K562 (cell line): ENCODE data around the gene SP100. TPM values are rescaled to one million over a fixed set of nuclear protein-coding genes. Genes with fewer than 3 reads are reported as not detected.

Source experiments
- ATAC-seq: fragments of 200-7000 bp; cut with Tn5 transposase; 3 replicates; pipeline ENCODE4 v1.9.1; 2020; ENCODE audit warnings: moderate library complexity
- BruUV-seq: library from RNA; stranded (reverse); fragments of 400-500 nt; replicated peaks from 2 replicates; lab custom pipeline; 2021; lab: Mats Ljungman, UMichigan
- CTCF ChIA-PET: fragments of 300-600 bp; formaldehyde crosslinking; extraction: SDS; loops from one replicate; lab custom pipeline; 2021; ENCODE audit warnings: low intra/inter-chr PET ratio; lab: Yijun Ruan, JAX
- POLR2A ChIA-PET: fragments of 300-600, 350-650 bp; sonication (Branson Sonifier 250); formaldehyde crosslinking; extraction: SDS; loops from one replicate; lab custom pipeline; 2021; ENCODE audit warnings: antibody characterized with exemption, inconsistent platforms; lab: Yijun Ruan, JAX
- DNase-seq, 4 experiments: peaks; one replicate each; pipeline versions ENCODE4 v3.0.0 to v3.0.0-alpha.2; 2011 to 2018; ENCODE audit warnings: low spot score in 3 of 4, mixed read lengths in 3 of 4; ENCODE audit errors: extremely low read depth in 1 of 4
- FAIRE-seq: peaks from 2 replicates; lab custom pipeline; 2011; peaks lifted over from hg19 to GRCh38; lab: Jason Lieb, UNC
- H2AFZ ChIP-seq: 2 replicates; pipeline ENCODE4 v1.6.0; 2011; ENCODE audit warnings: low read depth, low read length, control low read depth, inconsistent platforms
- H3K27ac ChIP-seq: fragments of 200-600 bp; 3 replicates; pipeline ENCODE4 v1.8.0; 2011; ENCODE audit warnings: low read depth, mild to moderate bottlenecking, control low read depth, inconsistent platforms, low read length, moderate library complexity, mixed read lengths; ENCODE audit errors: extremely low read depth
- H3K27me3 ChIP-seq, 2 experiments: fragments of 300-600 bp in 1 of 2; 2 replicates in 1 of 2; 3 replicates in 1 of 2; pipeline versions ENCODE4 v1.6.0 to v1.8.0; 2011; ENCODE audit warnings: inconsistent platforms in 2 of 2, low read length in 2 of 2, mild to moderate bottlenecking in 1 of 2, mixed read lengths in 1 of 2, moderate library complexity in 1 of 2; ENCODE audit not compliant: control insufficient read depth in 2 of 2, insufficient read depth in 2 of 2
- H3K36me3 ChIP-seq: fragments of 300-600 bp; 3 replicates; pipeline ENCODE4 v1.8.0; 2011; ENCODE audit warnings: mild to moderate bottlenecking, low read length, inconsistent platforms; ENCODE audit not compliant: control insufficient read depth, insufficient read depth
- H3K4me1 ChIP-seq, 2 experiments: fragments of 200-600 bp in 1 of 2; replicated peaks in 1 of 2; 2 replicates in 1 of 2; 3 replicates in 1 of 2; pipeline versions ENCODE4 v1.5.1 to v1.8.0; 2011; ENCODE audit warnings: inconsistent platforms in 2 of 2, low read length in 2 of 2, mild to moderate bottlenecking in 1 of 2, mixed read lengths in 1 of 2, moderate library complexity in 1 of 2; ENCODE audit not compliant: control insufficient read depth in 2 of 2, insufficient read depth in 2 of 2
- H3K4me2 ChIP-seq: 2 replicates; pipeline ENCODE4 v1.6.1; 2011; ENCODE audit warnings: low read length, control low read depth, inconsistent platforms, mixed read lengths; ENCODE audit not compliant: insufficient read depth
- H3K4me3 ChIP-seq: fragments of 200-600 bp; sonication (generic), shearing (Covaris generic); 2 replicates; pipeline ENCODE4 v1.5.1; 2016; ENCODE audit warnings: control low read depth, inconsistent platforms
- H3K79me2 ChIP-seq: fragments of 200-600 bp; 3 replicates; pipeline ENCODE4 v1.8.0; 2011; ENCODE audit warnings: low read length, inconsistent platforms; ENCODE audit not compliant: control insufficient read depth, insufficient read depth
- H3K9ac ChIP-seq, 2 experiments: 2 replicates each; pipeline versions ENCODE4 v1.6.0 to v1.6.1; 2011; ENCODE audit warnings: low read depth in 2 of 2, low read length in 2 of 2, control low read depth in 1 of 2, inconsistent platforms in 1 of 2, mild to moderate bottlenecking in 1 of 2, mixed read lengths in 1 of 2; ENCODE audit not compliant: insufficient read depth in 1 of 2
- H3K9me1 ChIP-seq: one replicate; pipeline ENCODE4 v1.6.0; 2011; ENCODE audit warnings: inconsistent platforms, mild to moderate bottlenecking, low read length, moderate library complexity; ENCODE audit not compliant: control insufficient read depth, insufficient read depth
- H3K9me3 ChIP-seq: replicated peaks from 2 replicates; pipeline ENCODE4 v1.5.1; 2011; ENCODE audit warnings: low read depth, low read length, inconsistent platforms; ENCODE audit not compliant: control insufficient read depth, insufficient read depth
- H4K20me1 ChIP-seq: replicated peaks from 2 replicates; pipeline ENCODE4 v1.6.1; 2011; ENCODE audit warnings: low read length, inconsistent platforms, mixed read lengths; ENCODE audit not compliant: control insufficient read depth, insufficient read depth
- CEBPG ChIP-seq, 3 experiments: fragments of 200-800 bp in 1 of 3; sonication (Bioruptor generic) in 1 of 3; sonication (generic) in 1 of 3; formaldehyde crosslinking in 1 of 3; IDR thresholded peaks in 2 of 3; conservative IDR thresholded peaks in 1 of 3; 2 replicates each; pipeline versions ENCODE4 v1.6.1 to v1.8.0; 2016 to 2022; ENCODE audit warnings: missing compliant biosample characterization in 2 of 3, missing genetic modification characterization in 2 of 3, mild to moderate bottlenecking in 1 of 3, missing genetic modification reagents in 1 of 3
- DDX20 ChIP-seq: fragments of 450-650 bp; IDR thresholded peaks from 2 replicates; pipeline ENCODE4 v1.6.1; 2016; ENCODE audit warnings: missing genetic modification characterization, low read depth, mild to moderate bottlenecking, missing compliant biosample characterization, moderate library complexity
- TBP ChIP-seq: optimal IDR thresholded peaks from 2 replicates; pipeline ENCODE3; 2011; ENCODE audit warnings: low read depth, low read length, improper control_type of control experiment
- in situ Hi-C: fragments of 300-500 bp; cut with MboI; formaldehyde crosslinking; loops from 4 replicates; pipeline ENCODE4 v1.15.0; 2018; ENCODE audit warnings: inconsistent platforms, mixed read lengths
- intact Hi-C: fragments of 100-400 bp; cut with micrococcal nuclease; formaldehyde crosslinking; loops from 2 replicates; pipeline ENCODE4 v1.14.2; 2022
- polyA plus RNA-seq, 8 experiments: library from polyadenylated mRNA; depleted of rRNA in 4 of 8; stranded (reverse) in 5 of 8; unstranded in 3 of 8; fragments of >200 nt; fragmentation: Nextera tagmentation in 2 of 8; fragmentation: Illumina TruSeq in 1 of 8; extraction: Ambion mirVana in 2 of 8; extraction: Trizol in 1 of 8; gene quantifications; 2 replicates each; pipeline versions ENCODE4 v1.2.1 to v1.2.3, GENCODE V29; 2011 to 2014; ENCODE audit warnings: inconsistent platforms in 1 of 8, missing spikeins in 1 of 8
- total RNA-seq, 7 experiments: library from RNA; depleted of rRNA in 6 of 7; stranded (reverse); fragments of >200 nt in 6 of 7; fragmentation: Illumina TruSeq in 2 of 7; extraction: Trizol in 2 of 7; gene quantifications; 2 replicates each; pipeline versions ENCODE4 v1.2.1 to v1.2.3, GENCODE V29; 2011 to 2021; ENCODE audit warnings: low replicate concordance in 1 of 7
- TF ChIP-seq, protein P1 (sequence below): fragments of 450-650 bp; formaldehyde crosslinking; IDR thresholded peaks from 2 replicates; pipeline ENCODE4 v1.4.0; 2020; ENCODE audit warnings: mild to moderate bottlenecking, mixed read lengths

SP100 gene
- total and polyA plus RNA-seq, 9 of the 15 experiments (the other 6 are each of a cell fraction or from before 2014, with no cell fraction given) = 19.2 to 39.2 (median 34.6) TPM

GRCh38 chr2:230520061-230520874 lies 104.3 kb downstream of the SP100 start (continued):
- TF ChIP-seq, protein P1, sequence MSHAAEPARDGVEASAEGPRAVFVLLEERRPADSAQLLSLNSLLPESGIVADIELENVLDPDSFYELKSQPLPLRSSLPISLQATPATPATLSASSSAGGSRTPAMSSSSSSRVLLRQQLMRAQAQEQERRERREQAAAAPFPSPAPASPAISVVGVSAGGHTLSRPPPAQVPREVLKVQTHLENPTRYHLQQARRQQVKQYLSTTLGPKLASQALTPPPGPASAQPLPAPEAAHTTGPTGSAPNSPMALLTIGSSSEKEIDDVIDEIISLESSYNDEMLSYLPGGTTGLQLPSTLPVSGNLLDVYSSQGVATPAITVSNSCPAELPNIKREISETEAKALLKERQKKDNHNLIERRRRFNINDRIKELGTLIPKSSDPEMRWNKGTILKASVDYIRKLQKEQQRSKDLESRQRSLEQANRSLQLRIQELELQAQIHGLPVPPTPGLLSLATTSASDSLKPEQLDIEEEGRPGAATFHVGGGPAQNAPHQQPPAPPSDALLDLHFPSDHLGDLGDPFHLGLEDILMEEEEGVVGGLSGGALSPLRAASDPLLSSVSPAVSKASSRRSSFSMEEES = no peak
- TF ChIP-seq TBP = no peak

DNA sequence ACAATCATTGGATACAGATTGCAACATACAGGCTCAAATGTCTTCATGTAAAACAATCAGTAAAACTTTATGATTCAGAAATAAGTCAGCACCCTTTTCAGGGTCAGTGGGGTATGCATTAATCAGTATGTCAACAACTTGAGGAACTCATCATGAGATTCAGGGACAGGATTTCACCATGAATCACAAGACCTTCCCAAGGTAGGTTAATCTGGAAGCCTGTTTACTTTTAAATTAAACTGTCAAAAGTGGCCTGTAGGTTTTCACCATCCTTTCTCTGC lies 104.8 kb downstream of the SP100 start:
- DNase-seq (no peak), ATAC-seq (no peak), FAIRE-seq (no peak)
- no peaks in the 10 kb centered on the region for H3K9me3 ChIP-seq
- ChIA-PET CTCF (no interaction called here), POLR2A (no interaction called here)
- TF ChIP-seq CEBPG (CRISPR knock-in tag; IDR thresholded peaks at IDR 0.05) (no peak), CEBPG (tag; conservative IDR thresholded peaks at IDR 0.05 in 1 of 2, IDR thresholded peaks at IDR 0.05 in 1 of 2) (peak in 1 of 2 experiments; percentile 58; a peak in 1 of 4 replicates), DDX20 (no peak)
- no peaks in the 10 kb centered on the region for H3K36me3 ChIP-seq
- H3K79me2 ChIP-seq = no peaks in the 10 kb centered on the region
- in situ Hi-C loops = no loop called here
- H3K27me3 ChIP-seq = no peaks in the 10 kb centered on the region
- H4K20me1 ChIP-seq = no peaks in the 10 kb centered on the region
- H3K27ac ChIP-seq = no peak overlapping the region
- H3K4me1 ChIP-seq = no peaks in the 10 kb centered on the region
- no peaks in the 10 kb centered on the region for H3K9me1 ChIP-seq
- no peak overlapping the region for H3K9ac ChIP-seq
- no TSS peak for BruUV-seq
- no peak overlapping the region for H3K4me2 ChIP-seq
- intact Hi-C loops = no loop called here
- H3K4me3 ChIP-seq = no peak overlapping the region
- H2AFZ ChIP-seq = no peak overlapping the region
